Lung microvascular endothelial cell (primary cell): ENCODE measurements around the gene RUBCNL. TPM values are rescaled to one million over a fixed set of nuclear protein-coding genes. Genes with fewer than 3 reads are reported as not detected.

Experiments used
- DNase-seq, 2 donors: peaks; one replicate each; pipeline versions ENCODE4 v3.0.0 to v3.0.0-alpha.2; 2010; ENCODE audit warnings: low read depth in 2 of 2
- total RNA-seq: library from RNA; depleted of rRNA; stranded (reverse); fragments of >200 nt; gene quantifications from 2 replicates; pipeline ENCODE4 v1.2.1, GENCODE V29; 2014

RUBCNL gene
- total RNA-seq, 1 donor from 2014 or later, result 0.20 TPM

- no peak for DNase-seq
These were observed 44.5 kb downstream of the RUBCNL start for GRCh38 chr13:46342538-46342937.

GRCh38 chr13:46341112-46341711 is 45.8 kb downstream of the RUBCNL start:
- peak in 1 of 2 donors; percentile 67 for DNase-seq

- DNase-seq, result no peak
These were observed 46.4 kb downstream of the RUBCNL start for GRCh38 chr13:46340631-46341111.

- no peak for DNase-seq
These were observed 47.0 kb downstream of the RUBCNL start for GRCh38 chr13:46340011-46340410.

- DNase-seq, result peak; percentile 15 to 58
These were observed 47.9 kb downstream of the RUBCNL start for GRCh38 chr13:46339035-46339666.

- no peak for DNase-seq
These were observed 49.4 kb downstream of the RUBCNL start for GRCh38 chr13:46337700-46338099.

- DNase-seq, result no peak
These were observed 52.8 kb downstream of the RUBCNL start for GRCh38 chr13:46334035-46334822.

GRCh38 chr13:46332772-46333171 is 54.3 kb downstream of the RUBCNL start:
- DNase-seq, result no peak

GRCh38 chr13:46329624-46330023 is 57.4 kb downstream of the RUBCNL start:
- no peak for DNase-seq

- no peak for DNase-seq
These were observed 59.8 kb downstream of the RUBCNL start for GRCh38 chr13:46327246-46327645.

- no peak for DNase-seq
These were observed 62.1 kb downstream of the RUBCNL start for GRCh38 chr13:46324976-46325375.

GRCh38 chr13:46321494-46322225 is 65.4 kb downstream of the RUBCNL start:
- DNase-seq, result peak; percentile 52 to 68

GRCh38 chr13:46320821-46321220 is 66.2 kb downstream of the RUBCNL start:
- no peak for DNase-seq

GRCh38 chr13:46320406-46320805 is 66.6 kb downstream of the RUBCNL start:
- DNase-seq, result no peak

- no peak for DNase-seq
These were observed 68.1 kb downstream of the RUBCNL start for GRCh38 chr13:46318986-46319385.

GRCh38 chr13:46317120-46317519 is 69.9 kb downstream of the RUBCNL start:
- no peak for DNase-seq

GRCh38 chr13:46315491-46316075 is 71.5 kb downstream of the RUBCNL start:
- DNase-seq, result no peak

GRCh38 chr13:46315036-46315435 is 72.0 kb downstream of the RUBCNL start:
- DNase-seq, result no peak

GRCh38 chr13:46314587-46314986 is 72.5 kb downstream of the RUBCNL start:
- DNase-seq, result no peak

- no peak for DNase-seq
These were observed 73.4 kb downstream of the RUBCNL start for GRCh38 chr13:46313432-46314257.

- DNase-seq, result no peak
These were observed 74.0 kb downstream of the RUBCNL start for GRCh38 chr13:46313024-46313423.
